Activated T-cell treated with anti-CD3 and anti-CD28 coated beads, Interleukin-2, amount 50 U/mL, for 1 hour (primary cell): ENCODE results near the gene PRPF39.
"Not testable (repeated sequence)": the region's sequence is repeated elsewhere in the genome, so short reads cannot be mapped to it uniquely, and the experiment has no call there.

ENCODE experiments used
- DNase-seq: peaks from one replicate; pipeline ENCODE4 v3.0.0-alpha.2; 2020

Gene PRPF39

GRCh38 chr14:45140661-45141187 is 56.8 kb downstream of the PRPF39 start:
- no peak for DNase-seq

- DNase-seq: not testable (repeated sequence)
Measured at GRCh38 chr14:45142083-45142482, 58.2 kb downstream of the PRPF39 start.

GRCh38 chr14:45144658-45145057 is 60.7 kb downstream of the PRPF39 start:
- DNase-seq: no peak

GRCh38 chr14:45145214-45145613 is 61.3 kb downstream of the PRPF39 start:
- no peak for DNase-seq

GRCh38 chr14:45149602-45150001 is 65.7 kb downstream of the PRPF39 start:
- DNase-seq: no peak

GRCh38 chr14:45150386-45150890 is 66.5 kb downstream of the PRPF39 start:
- no peak for DNase-seq

GRCh38 chr14:45156067-45156466 is 72.2 kb downstream of the PRPF39 start:
- DNase-seq: no peak
